GM19372 (cell line): Measurements from ENCODE around the gene SOX10.

ENCODE experiments used
- ATAC-seq: cut with Tn5 transposase; IDR thresholded peaks from one replicate; pipeline ENCODE4 v1.9.1; 2021; ENCODE audit warnings: mild to moderate bottlenecking, low read depth, moderate library complexity; ENCODE audit not compliant: unreplicated experiment

The SOX10 gene

GRCh38 chr22:37983860-37984791 lies at the start of gene SOX10:
TSS of gene SOX10 (minus strand) at chr22:37984555. CDS start at chr22:37983784, 771 bp downstream.
- no peak for ATAC-seq

- no peak for ATAC-seq
These were observed 49.3 kb upstream of the SOX10 start for GRCh38 chr22:38033522-38034277.

- ATAC-seq = no peak
These were observed 48.5 kb upstream of the SOX10 start for GRCh38 chr22:38032681-38033521.

GRCh38 chr22:38031491-38031890 lies 47.1 kb upstream of the SOX10 start:
- ATAC-seq = no peak

- no peak for ATAC-seq
These were observed 46.2 kb upstream of the SOX10 start for GRCh38 chr22:38030311-38031133.

GRCh38 chr22:38029901-38030300 lies 45.5 kb upstream of the SOX10 start:
- no peak for ATAC-seq

- no peak for ATAC-seq
These were observed 45.0 kb upstream of the SOX10 start for GRCh38 chr22:38029370-38029769.

- no peak for ATAC-seq
These were observed 44.2 kb upstream of the SOX10 start for GRCh38 chr22:38028344-38029130.

GRCh38 chr22:38027487-38027886 lies 43.1 kb upstream of the SOX10 start:
- ATAC-seq = no peak

- no peak for ATAC-seq
These were observed 42.1 kb upstream of the SOX10 start for GRCh38 chr22:38026130-38027111.

- ATAC-seq = no peak
These were observed 41.2 kb upstream of the SOX10 start for GRCh38 chr22:38025514-38025913.

GRCh38 chr22:38023045-38023444 lies 38.7 kb upstream of the SOX10 start:
- no peak for ATAC-seq

- no peak for ATAC-seq
These were observed 36.9 kb upstream of the SOX10 start for GRCh38 chr22:38021206-38021605.

- ATAC-seq = no peak
These were observed 34.8 kb upstream of the SOX10 start for GRCh38 chr22:38018938-38019827.

- no peak for ATAC-seq
These were observed 33.9 kb upstream of the SOX10 start for GRCh38 chr22:38017939-38018885.
